ENCODE measurements around the gene RASSF4.
A peak's percentile ranks its signal among the peaks of the same experiment; 100 is the strongest.

Gene RASSF4

DNA sequence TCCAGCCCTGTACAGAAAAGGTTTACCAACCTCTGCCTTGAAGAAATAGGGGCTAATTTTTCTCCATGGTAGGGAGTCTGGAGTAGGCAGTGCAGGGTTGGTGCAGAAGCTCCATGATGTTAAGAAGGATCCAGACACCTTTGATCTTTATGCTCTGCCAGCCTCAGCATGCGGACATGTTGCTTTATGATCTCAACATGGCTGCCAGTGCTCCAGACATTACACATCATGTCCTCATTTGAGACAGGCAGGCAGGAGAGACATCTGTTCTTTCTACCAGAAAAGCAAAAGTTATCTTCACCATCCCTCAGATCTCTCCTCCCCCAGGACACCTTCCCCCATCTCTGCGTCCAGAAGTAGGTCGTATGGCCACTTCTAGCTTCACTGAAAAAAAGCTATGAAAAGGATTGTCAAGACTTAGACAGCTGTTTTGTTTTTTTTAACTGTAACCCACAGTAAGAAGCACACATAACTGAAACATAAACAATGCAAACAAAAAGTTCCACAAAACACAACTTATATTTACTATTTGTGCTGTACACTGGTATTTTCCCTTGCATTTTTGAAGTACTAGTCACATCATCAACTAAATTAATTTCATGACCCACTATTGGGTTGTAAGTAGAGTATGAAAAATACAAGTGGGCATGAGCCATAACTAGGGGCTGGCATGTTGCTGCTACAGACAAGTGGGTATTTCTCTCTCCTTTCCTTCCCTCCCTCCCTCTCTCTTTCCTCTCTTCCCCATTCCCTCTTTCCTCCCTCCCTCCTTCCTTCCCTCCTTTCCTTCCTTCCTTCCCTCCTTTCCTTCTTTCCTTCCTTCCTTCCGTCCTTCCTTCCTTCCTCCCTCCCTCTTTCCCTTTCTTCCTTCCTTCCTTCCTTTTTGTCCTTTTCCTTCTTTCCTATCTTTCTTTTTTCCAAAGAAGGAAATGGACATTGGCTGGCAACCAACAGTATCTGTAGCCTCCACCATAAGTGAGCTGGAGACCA, 2.6 kb upstream of the RASSF4 start:
- Histone ChIP-seq H3K27ac (ENCODE audit: low read length) (no peak overlapping the region), H3K4me1 (ENCODE audit: insufficient read depth, low read length) (peaks cover 25% of the 10 kb centered on the region), H3K4me2 (ENCODE audit: insufficient read depth, low read length) (no peak overlapping the region), H3K4me3 (ENCODE audit: low read depth in 1 of 2, low read length in 2 of 2) (no peak overlapping the region), H3K36me3 (ENCODE audit: insufficient read depth, low read length) (peaks cover 8% of the 10 kb centered on the region; the same call in 1 of the 2 replicates), H3K79me2 (ENCODE audit: insufficient read depth, low read length) (peaks cover 10% of the 10 kb centered on the region; the same call in 1 of the 2 replicates), H2AFZ (ENCODE audit: low read depth, low read length) (no peak overlapping the region), H3K27me3 (ENCODE audit: insufficient read depth, low read length, poor library complexity) (no peaks in the 10 kb centered on the region), H3K9ac (ENCODE audit: low read depth, low read length) (no peak overlapping the region), H4K20me1 (ENCODE audit: insufficient read depth, low read length) (no peaks in the 10 kb centered on the region), H3K9me3 (ENCODE audit: insufficient read depth, low read length, severe bottlenecking) (no peaks in the 10 kb centered on the region)
- DNase-seq (no peak), ATAC-seq (ENCODE audit: insufficient read depth, low read depth) (no peak)
- no peak for TF ChIP-seq EZH2 (IDR thresholded peaks at IDR 0.05; ENCODE audit: borderline replicate concordance, low read depth, low read length, severe bottlenecking)
- TF ChIP-seq CTCF (IDR thresholded peaks at IDR 0.05; ENCODE audit: borderline replicate concordance, extremely low read depth, low read length, poor library complexity, severe bottlenecking), result no peak

DNA sequence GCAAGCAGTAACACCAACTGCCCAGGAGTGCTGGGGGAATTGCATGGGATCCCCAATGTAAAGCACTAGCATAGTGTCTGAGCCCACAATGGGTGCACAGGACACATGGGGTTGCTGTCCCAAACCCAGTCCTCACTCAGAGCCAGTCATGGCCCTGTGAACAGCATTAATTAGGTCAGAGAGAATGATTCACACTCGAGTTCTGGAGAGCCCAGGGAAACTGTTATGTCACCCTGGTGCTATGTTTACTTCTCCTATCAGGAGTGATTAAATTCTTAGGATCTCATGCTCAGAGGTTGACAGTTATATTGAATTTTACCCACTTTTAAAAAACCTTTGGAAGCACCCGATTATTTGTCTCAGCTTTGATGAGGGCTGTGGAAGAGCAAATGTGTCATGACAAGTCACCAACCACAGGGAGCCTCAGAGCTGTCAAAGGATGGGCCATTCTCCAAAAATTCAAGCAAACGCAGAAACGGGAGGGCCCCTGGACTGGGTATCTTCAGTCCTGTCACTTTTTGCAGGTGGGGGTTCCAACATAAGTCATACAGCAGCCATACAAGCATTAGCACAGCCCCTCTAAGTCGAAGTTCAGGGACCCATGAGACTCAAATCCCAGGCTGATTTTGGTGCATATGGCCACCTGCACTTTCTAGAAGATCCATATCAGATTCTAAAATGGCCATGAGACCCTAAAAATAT, 1.3 kb upstream of the RASSF4 start:
- no peaks in the 10 kb centered on the region for H3K27me3 ChIP-seq (ENCODE audit: insufficient read depth, low read length, poor library complexity)
- H3K27ac ChIP-seq (ENCODE audit: low read length), result peak overlapping the region; percentile 76
- peaks cover 10% of the 10 kb centered on the region; the same call in 1 of the 2 replicates for H3K79me2 ChIP-seq (ENCODE audit: insufficient read depth, low read length)
- no peak for DNase-seq
- peaks cover 29% of the 10 kb centered on the region for H3K4me1 ChIP-seq (ENCODE audit: insufficient read depth, low read length)
- H3K9me3 ChIP-seq (ENCODE audit: insufficient read depth, low read length, severe bottlenecking), result no peaks in the 10 kb centered on the region
- H3K4me2 ChIP-seq (ENCODE audit: insufficient read depth, low read length), result peak overlapping the region; percentile 86
- peak overlapping the region; percentile 87 to 90; a peak in 3 of 4 replicates for H3K4me3 ChIP-seq (ENCODE audit: low read depth in 1 of 2, low read length in 2 of 2)
- peak overlapping the region; percentile 87 for H3K9ac ChIP-seq (ENCODE audit: low read depth, low read length)
- TF ChIP-seq CTCF (IDR thresholded peaks at IDR 0.05; ENCODE audit: borderline replicate concordance, extremely low read depth, low read length, poor library complexity, severe bottlenecking), result no peak
- no peak for TF ChIP-seq EZH2 (IDR thresholded peaks at IDR 0.05; ENCODE audit: borderline replicate concordance, low read depth, low read length, severe bottlenecking)
- ATAC-seq (ENCODE audit: insufficient read depth, low read depth), result no peak
- H3K36me3 ChIP-seq (ENCODE audit: insufficient read depth, low read length), result peaks cover 8% of the 10 kb centered on the region; the same call in 1 of the 2 replicates
- no peak overlapping the region; the same call in 1 of the 2 replicates for H2AFZ ChIP-seq (ENCODE audit: low read depth, low read length)
- H4K20me1 ChIP-seq (ENCODE audit: insufficient read depth, low read length), result no peaks in the 10 kb centered on the region

- H2AFZ ChIP-seq (ENCODE audit: low read depth, low read length), result peak overlapping the region; percentile 92
Observed at GRCh38 chr10:44958898-44959246, 730 bp upstream of the RASSF4 start.

More at GRCh38 chr10:44958898-44959246, 730 bp upstream of the RASSF4 start:
- peak overlapping the region; percentile 87 to 90 for H3K4me3 ChIP-seq (ENCODE audit: low read depth in 1 of 2, low read length in 2 of 2)
- ATAC-seq (ENCODE audit: insufficient read depth, low read depth), result no peak
- peaks cover 31% of the 10 kb centered on the region for H3K4me1 ChIP-seq (ENCODE audit: insufficient read depth, low read length)
- H3K4me2 ChIP-seq (ENCODE audit: insufficient read depth, low read length), result peak overlapping the region; percentile 86
- H3K27ac ChIP-seq (ENCODE audit: low read length), result peak overlapping the region; percentile 76
- no peaks in the 10 kb centered on the region for H4K20me1 ChIP-seq (ENCODE audit: insufficient read depth, low read length)
- no peaks in the 10 kb centered on the region for H3K9me3 ChIP-seq (ENCODE audit: insufficient read depth, low read length, severe bottlenecking)
- no peak for DNase-seq
- no peak for TF ChIP-seq CTCF (IDR thresholded peaks at IDR 0.05; ENCODE audit: borderline replicate concordance, extremely low read depth, low read length, poor library complexity, severe bottlenecking)
- TF ChIP-seq EZH2 (IDR thresholded peaks at IDR 0.05; ENCODE audit: borderline replicate concordance, low read depth, low read length, severe bottlenecking), result no peak
- peaks cover 8% of the 10 kb centered on the region; the same call in 1 of the 2 replicates for H3K36me3 ChIP-seq (ENCODE audit: insufficient read depth, low read length)
- H3K79me2 ChIP-seq (ENCODE audit: insufficient read depth, low read length), result peaks cover 10% of the 10 kb centered on the region; the same call in 1 of the 2 replicates
- H3K27me3 ChIP-seq (ENCODE audit: insufficient read depth, low read length, poor library complexity), result no peaks in the 10 kb centered on the region
- H3K9ac ChIP-seq (ENCODE audit: low read depth, low read length), result peak overlapping the region; percentile 87

All from DND-41 (cell line).